ENCODE results near the gene SLC29A1. TPM values are rescaled to one million over a fixed set of nuclear protein-coding genes. Genes with fewer than 3 reads are reported as not detected.

SLC29A1 gene
- total RNA-seq, 1 donor = 23.6 TPM

DNA sequence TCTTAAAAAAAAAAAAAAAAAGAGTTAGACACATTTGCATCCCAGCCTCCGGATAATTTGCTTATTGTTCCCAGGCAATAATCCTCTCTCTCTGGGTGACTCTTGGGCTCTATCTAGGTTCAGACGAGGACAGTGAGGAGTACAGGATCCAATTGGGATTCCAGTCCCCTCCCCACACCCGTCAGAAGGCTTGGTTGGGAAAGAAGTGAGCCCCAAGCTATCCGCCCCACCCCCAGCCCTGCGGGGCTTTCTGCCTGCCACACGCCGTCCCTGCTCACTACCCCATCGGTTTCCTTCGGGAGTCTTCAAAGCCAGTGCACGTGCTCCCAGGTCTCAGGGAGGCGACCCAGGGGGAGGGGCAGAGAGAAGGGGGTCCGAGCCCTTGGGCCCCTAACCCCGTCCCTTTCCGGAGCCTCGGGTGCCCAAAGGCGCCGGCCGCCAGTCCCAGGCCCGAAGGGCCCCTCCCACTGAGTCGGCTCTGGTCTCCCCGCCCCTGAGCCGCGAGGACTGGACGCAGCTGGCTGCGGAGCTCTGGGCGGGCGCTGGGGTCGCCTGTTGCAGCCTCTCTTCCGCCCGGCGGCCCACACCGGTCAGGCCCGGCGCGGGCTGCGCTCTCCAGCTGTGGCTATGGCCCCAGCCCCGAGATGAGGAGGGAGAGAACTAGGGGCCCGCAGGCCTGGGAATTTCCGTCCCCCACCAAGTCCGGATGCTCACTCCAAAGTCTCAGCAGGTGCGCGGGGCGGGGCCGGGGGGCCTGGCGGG, 4.2 kb upstream of the SLC29A1 start:
- peak overlapping the region; percentile 46 for H3K4me3 ChIP-seq (ENCODE audit: low read depth, low read length)
- DNase-seq (ENCODE audit: low read depth) = no peak
- TF ChIP-seq, protein P1, sequence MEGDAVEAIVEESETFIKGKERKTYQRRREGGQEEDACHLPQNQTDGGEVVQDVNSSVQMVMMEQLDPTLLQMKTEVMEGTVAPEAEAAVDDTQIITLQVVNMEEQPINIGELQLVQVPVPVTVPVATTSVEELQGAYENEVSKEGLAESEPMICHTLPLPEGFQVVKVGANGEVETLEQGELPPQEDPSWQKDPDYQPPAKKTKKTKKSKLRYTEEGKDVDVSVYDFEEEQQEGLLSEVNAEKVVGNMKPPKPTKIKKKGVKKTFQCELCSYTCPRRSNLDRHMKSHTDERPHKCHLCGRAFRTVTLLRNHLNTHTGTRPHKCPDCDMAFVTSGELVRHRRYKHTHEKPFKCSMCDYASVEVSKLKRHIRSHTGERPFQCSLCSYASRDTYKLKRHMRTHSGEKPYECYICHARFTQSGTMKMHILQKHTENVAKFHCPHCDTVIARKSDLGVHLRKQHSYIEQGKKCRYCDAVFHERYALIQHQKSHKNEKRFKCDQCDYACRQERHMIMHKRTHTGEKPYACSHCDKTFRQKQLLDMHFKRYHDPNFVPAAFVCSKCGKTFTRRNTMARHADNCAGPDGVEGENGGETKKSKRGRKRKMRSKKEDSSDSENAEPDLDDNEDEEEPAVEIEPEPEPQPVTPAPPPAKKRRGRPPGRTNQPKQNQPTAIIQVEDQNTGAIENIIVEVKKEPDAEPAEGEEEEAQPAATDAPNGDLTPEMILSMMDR (IDR thresholded peaks at IDR 0.05; ENCODE audit: insufficient read depth, low read length) = no peak

DNA sequence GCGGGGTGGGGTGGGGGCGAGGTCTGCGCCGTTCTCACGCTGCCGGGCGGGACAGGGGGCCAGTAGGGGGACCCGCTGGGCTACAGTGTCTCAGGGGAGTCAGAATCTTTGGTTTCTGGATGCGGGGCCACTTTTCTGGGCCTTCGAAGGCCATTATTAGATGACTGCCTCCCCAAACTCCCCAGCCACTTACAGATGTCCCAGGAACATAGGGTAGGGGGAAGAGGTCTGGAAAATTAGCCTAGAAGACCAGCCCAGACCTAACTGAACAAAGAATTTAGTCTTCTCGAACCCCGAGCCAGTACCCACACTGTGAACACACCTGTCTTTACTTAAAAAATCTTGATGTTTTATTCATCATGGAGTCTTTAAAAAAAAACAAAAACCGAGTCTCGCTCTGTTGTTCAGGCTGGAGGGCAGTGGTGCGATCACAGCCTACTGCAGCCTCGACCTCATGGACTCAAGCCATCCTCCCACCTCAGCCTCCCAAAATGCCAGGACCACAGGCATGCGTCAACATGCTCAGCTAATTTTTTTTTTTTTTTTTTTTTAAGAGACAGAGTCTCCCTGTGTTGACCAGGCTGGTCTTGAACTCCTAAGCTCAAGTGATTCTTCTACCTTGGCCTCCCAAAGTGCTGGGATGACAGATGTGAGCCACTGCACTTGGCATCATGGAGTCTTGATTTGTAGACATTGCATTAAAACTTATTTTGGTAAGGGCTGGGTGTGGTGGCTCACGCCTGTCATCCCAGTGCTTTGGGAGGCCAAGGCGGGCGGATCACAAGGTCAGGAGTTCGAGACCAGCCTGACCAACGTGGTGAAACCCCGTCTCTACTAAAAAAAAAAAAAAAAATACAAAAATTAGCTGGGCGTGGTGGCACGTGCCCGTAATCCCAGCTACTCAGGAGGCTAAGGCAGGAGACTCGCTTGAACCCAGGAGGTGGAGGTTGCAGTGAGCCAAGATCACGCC, 3.3 kb upstream of the SLC29A1 start:
- TF ChIP-seq, protein P1 (IDR thresholded peaks at IDR 0.05; ENCODE audit: insufficient read depth, low read length) = no peak
- DNase-seq (ENCODE audit: low read depth) = no peak
- peak overlapping the region; percentile 46 for H3K4me3 ChIP-seq (ENCODE audit: low read depth, low read length)

DNA sequence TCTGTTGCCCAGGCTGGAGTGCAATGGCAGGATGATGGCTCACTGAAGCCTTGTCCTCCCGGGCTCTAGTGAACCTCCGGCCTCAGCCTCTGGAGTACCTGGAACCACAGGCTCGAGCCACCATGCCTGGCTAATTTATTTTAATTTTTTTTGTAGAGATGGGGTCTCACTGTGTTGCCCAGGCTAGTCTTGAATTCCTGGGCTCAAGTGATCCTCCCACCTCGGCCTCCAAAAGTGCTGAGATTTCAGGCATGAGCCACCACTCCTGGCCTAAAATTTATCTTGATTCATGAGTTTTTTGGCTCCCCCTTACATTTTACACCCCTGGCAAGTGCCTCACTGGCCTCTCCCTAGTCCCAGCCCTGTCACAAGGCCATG, 2.5 kb upstream of the SLC29A1 start:
- H3K4me3 ChIP-seq (ENCODE audit: low read depth, low read length) = no peak overlapping the region
- no peak for DNase-seq (ENCODE audit: low read depth)
- TF ChIP-seq, protein P1 (IDR thresholded peaks at IDR 0.05; ENCODE audit: insufficient read depth, low read length) = no peak

DNA sequence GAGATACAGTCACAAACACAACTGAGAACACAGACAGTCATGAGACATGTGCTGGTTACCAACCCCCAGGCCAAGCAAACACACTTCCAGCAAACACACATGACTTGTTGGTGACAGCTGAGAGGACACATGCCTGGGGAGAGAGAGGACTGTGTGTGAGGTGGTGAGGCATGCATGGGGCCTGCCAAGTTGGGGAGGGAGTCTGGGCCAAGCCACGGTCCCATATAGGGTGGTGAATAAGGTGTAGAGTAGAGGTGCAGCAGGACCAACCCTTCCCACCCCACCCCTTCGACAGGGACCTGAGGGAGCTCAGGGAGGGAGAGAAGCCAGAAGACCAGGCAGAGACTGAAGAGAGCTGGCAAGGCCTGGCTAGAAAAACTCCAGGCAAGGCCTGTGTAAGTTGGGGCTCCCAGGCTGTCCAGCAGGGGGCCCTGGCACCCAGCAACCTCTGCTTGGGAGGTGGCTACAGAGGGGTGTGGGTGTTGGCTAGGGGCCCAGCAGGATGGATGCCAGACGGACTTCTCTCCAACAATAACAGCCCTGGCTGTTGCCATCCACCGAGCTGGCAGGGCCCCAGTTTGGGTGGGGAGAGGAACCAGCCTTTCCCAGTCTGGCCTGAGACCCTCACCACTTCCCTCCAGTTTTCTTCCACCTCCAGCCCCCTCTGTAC, 2.0 kb upstream of the SLC29A1 start:
- DNase-seq (ENCODE audit: low read depth) = peak; percentile 88
- H3K4me3 ChIP-seq (ENCODE audit: low read depth, low read length) = no peak overlapping the region
- TF ChIP-seq, protein P1 (IDR thresholded peaks at IDR 0.05; ENCODE audit: insufficient read depth, low read length) = peak; percentile 91

DNA sequence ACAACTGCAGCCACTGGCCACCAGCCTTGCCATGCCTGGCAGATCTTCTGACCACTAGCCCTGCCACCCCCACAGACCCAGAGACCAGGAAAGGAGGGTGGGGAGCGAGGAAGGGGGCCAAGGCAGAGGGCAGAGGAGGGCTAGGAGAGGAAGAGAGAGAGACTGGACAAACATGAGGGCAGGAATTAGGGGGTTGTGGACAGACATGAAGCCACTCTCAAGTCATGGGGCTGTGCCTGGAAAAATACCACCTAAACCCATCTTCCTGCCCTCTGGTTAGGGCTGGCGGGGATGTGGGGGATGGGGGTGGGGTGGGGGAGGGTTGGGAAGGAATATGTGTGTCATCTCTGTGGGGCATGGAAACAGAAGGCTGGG, 1.4 kb upstream of the SLC29A1 start:
- no peak for DNase-seq (ENCODE audit: low read depth)
- TF ChIP-seq, protein P1 (IDR thresholded peaks at IDR 0.05; ENCODE audit: insufficient read depth, low read length) = no peak
- no peak overlapping the region for H3K4me3 ChIP-seq (ENCODE audit: low read depth, low read length)

DNA sequence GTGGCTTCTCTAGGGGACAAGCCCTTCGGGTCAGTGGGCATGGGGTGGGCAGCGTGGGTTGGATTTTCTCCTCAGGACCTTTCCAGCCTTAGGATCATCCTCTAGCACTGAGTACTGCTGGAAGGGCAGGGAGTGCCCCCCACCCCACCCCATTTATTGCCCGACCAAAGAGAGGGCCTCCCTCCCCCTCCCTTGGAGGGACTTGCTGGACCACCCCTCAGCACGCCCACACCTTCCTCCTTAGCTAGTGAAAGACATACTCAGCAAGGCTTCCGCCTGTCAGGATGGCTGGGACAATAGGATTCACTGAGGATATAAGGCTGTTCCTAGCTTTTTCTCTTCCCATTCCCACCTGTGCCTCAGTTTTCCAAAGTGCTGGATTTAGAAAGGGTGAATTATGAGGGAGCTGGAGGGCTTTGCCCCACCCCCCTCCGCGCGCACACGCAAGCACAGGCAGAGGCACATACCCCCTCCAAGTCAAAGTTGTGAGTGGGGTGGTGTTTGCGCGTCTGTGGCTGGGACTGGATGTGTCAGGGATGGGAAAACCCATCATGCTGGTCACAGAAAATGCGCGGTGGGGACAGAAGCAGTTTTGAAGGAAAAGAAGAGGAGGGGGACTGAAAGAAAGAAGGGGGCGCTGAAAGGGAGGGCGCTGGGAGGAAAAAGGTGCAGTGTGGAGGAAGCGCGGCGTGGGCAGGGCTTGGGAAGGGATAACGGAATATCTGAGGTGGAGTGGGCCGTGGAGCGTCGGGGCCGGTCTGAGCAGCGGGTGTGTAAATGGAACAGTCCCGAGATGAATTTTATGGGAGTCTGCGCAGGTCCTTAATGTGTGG, 693 bp upstream of the SLC29A1 start:
- H3K4me3 ChIP-seq (ENCODE audit: low read depth, low read length) = peak overlapping the region; percentile 67
- TF ChIP-seq, protein P1 (IDR thresholded peaks at IDR 0.05; ENCODE audit: insufficient read depth, low read length) = no peak
- DNase-seq (ENCODE audit: low read depth) = no peak

All from fibroblast of the aortic adventitia (primary cell).